SHP77 treated with DMSO at 0.1 percent for 48 hours (cell line): ENCODE results near the gene FILIP1L.
"Not testable (repeated sequence)": the region's sequence is repeated elsewhere in the genome, so short reads cannot be mapped to it uniquely, and the experiment has no call there.

Experiments
- DNase-seq: peaks from one replicate; lab custom pipeline; 2025; lab: John Stamatoyannopoulos, UW

FILIP1L gene

GRCh38 chr3:100098784-100099070, 15.6 kb downstream of the FILIP1L start:
- no peak for DNase-seq

GRCh38 chr3:100097919-100098783, 16.1 kb downstream of the FILIP1L start:
- DNase-seq: no peak

- DNase-seq: no peak
Measured at GRCh38 chr3:100096866-100097265, 17.4 kb downstream of the FILIP1L start.

DNA sequence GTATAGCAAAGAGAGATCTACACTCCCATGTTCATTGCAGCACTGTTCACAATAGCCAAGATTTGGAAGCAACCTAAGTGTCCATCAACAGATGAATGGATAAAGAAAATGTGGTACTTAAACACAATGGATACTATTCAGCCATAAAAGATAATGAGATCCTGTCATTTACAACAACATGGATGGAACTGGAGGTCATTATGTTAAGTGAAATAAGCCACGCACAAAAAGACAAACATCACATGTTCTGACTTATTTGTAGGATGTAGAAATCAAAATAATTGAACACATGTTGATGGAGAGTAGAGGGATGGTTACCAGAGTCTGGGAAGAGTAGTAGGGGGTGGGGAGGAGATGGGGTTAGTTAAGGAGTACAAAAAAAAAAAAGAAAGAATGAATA, 18.0 kb downstream of the FILIP1L start:
- DNase-seq: not testable (repeated sequence)

- DNase-seq: no peak
Measured at GRCh38 chr3:100093831-100094230, 20.5 kb downstream of the FILIP1L start.

DNA sequence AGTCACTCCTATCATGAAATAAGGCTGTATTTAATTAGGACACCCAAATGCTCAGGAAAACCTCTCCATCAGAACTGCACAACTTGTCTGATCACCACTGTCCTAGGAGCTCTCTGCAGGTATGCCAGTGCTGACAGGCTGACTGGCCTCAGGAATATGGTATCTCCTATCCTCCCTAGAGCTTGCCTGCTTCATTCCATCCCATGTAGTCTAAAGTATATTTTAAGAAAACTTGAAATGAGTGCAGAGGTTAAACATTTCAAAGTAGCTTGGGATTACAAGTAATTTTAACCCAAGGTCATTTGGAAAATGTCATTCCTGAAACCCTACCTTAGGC, 23.7 kb downstream of the FILIP1L start:
- DNase-seq: no peak

- no peak for DNase-seq
Measured at GRCh38 chr3:100089812-100090668, 24.3 kb downstream of the FILIP1L start.

GRCh38 chr3:100088735-100089368, 25.4 kb downstream of the FILIP1L start:
- DNase-seq: no peak

DNA sequence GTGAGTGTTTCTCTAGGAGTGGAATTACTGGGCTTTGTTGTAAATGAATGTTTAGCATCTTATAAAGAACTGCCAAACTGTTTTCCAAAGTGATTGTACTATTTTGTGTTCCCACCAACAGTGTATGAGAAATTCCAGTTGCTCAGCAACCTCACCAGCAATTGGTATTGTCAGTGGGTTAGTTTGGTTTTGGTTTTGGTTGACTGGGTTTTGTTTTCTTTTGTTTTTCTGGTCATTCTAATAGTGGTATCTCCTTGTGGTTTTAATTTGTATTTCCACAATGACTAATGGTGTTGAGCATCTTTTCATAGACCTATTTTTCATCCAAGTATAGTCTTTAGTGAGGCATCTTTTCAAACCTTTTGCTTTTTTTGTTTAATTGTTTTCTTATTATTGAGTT, 27.1 kb downstream of the FILIP1L start:
- no peak for DNase-seq

- DNase-seq: no peak
Measured at GRCh38 chr3:100086401-100086800, 27.9 kb downstream of the FILIP1L start.

DNA sequence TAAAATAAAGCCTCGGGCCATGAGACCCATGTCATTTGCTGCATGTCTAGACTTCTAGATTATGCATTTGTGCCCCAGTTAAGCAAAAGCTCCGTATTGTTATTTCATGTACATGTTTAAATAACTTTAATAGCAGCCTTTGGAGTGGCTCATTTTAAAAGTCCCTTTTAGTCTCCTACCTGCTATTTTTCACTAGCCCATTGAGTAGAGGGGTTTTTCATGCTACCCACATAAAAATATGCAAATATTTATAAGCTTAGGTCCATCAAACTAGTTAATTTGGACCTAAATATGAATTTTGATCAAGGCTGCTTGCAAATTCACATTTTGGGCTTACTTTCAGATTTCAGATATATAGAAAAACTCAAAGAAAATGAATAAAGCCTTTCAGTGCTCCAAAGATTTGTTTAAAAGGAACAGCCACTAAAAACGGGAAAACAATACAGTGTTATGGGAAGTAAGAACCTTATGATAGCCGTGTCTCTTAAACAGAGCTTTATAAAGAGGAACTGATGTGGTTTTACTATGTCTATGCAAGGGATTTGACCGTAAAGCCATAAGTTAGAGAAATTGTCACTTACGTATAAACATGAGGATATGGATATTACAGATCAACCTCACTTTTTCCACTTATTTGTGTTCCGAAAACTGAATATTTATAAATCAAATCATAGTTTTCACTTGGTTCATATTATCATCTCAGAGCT, 30.0 kb downstream of the FILIP1L start:
- DNase-seq: no peak

GRCh38 chr3:100083209-100083608, 31.1 kb downstream of the FILIP1L start:
- no peak for DNase-seq

DNA sequence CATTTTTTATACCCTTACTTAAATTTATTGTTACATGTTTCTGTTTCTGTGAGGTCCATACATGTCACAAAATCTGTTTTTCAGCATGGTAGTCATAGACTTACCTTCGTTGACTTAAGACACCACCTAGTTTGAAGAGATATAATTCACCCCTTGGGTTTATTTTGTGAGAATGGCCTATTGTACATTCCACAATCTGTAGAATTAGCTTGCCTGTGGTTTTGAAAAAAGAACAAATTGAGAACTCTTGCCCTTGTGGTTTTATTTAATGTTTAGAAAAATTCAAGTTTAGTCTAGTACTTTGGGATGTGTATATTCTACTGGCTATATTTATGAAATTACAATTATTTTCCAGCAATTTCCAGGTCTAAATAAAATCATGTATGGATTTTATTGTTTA, 31.6 kb downstream of the FILIP1L start:
- no peak for DNase-seq

- no peak for DNase-seq
Measured at GRCh38 chr3:100081986-100082692, 32.2 kb downstream of the FILIP1L start.

GRCh38 chr3:100081311-100081710, 33.0 kb downstream of the FILIP1L start:
- no peak for DNase-seq

GRCh38 chr3:100080573-100080972, 33.7 kb downstream of the FILIP1L start:
- no peak for DNase-seq

DNA sequence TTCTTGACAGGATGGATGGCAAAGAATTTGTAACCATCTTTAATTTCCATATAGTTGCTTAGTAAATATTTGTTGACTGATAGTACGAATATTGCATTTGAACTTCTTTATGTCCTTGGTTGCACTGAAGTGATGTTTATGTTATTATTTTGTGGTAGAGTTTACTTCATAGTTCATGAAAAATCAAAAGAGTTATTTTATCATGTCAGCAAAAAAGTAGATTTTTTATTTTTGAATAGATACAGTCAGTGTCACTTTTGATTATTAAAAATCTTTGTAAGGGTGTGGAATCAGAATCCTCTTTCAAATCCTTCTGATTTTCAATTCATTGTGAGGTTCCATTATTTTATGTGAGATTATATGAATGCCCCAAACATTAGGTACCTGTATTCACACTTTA, 35.0 kb downstream of the FILIP1L start:
- DNase-seq: no peak

- no peak for DNase-seq
Measured at GRCh38 chr3:100076731-100077529, 37.4 kb downstream of the FILIP1L start.

- DNase-seq: no peak
Measured at GRCh38 chr3:100075851-100076730, 38.2 kb downstream of the FILIP1L start.

DNA sequence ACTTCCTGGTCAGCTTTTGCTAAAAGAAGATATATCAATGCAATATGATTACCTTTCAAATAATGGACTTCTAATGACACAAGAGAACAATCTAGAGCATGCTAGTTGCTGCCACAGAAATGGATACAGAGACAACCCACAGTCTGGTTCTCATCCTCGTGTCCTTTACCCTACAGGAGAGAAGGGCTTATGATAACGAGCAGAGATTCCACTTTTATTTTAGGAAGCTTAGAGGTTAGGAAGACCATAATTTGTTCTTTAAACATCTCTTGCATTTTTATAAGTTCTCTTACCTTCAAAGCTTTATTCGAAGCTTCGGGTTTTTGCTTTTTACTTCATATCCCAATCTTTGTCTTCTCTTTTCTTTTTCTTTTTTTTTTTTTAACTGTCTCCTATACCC, 39.1 kb downstream of the FILIP1L start:
- no peak for DNase-seq
